ENCODE data around the gene ARHGAP26. TPM values are rescaled to one million over a fixed set of nuclear protein-coding genes. Genes with fewer than 3 reads are reported as not detected.

The ARHGAP26 gene
- total and polyA plus RNA-seq, 2 donors: 15.1 to 16.2 TPM

DNA sequence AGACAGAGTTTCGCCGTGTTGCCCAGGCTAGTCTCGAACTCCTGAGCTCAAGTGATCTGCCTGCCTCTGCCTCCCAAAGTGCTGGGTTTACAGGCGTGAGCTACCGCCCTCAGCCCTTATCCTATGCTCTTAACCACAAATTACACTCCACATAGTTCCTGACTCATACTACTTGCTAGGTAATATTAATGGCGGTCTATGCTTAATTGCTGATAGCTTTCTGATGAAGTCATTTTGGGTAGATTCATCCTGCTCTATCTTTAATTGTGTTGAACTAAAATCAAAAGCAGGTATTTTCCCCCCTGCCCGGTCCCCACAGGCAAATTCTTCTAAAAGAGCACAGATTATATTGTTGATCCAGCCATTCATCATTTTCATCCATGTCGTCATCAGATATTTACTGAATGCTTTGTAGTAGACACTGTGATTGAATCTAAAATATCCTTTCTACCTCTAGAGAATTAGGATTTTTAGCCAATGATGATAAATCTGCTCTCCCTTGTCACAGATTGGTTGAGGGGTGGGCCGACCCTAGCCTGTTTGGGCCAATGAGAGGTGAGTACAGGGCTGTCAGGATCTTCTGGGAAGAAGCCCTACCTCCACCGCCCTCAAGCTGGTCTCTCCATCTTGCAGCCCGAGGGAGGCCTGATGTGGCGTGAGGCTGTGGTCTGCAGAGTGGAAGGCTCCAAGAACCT, 488.5 kb downstream of the ARHGAP26 start:
- H3K9me3 ChIP-seq (ENCODE audit: control insufficient read depth in 2 of 2, insufficient read depth in 1 of 2, low read length in 1 of 2): no peaks in the 10 kb centered on the region
- H3K36me3 ChIP-seq (ENCODE audit: control insufficient read depth in 2 of 2, insufficient read depth in 2 of 2, low read length in 1 of 2): no peaks in the 10 kb centered on the region
- no peak overlapping the region for H3K4me3 ChIP-seq (ENCODE audit: low read length in 2 of 2)
- no peak for DNase-seq (ENCODE audit: low read depth in 6 of 9, low spot score in 9 of 9)
- WGBS: 97% methylated on average over 12 of the region's 12 CpGs
- no peaks in the 10 kb centered on the region for H3K27me3 ChIP-seq (ENCODE audit: control insufficient read depth in 2 of 2, insufficient read depth in 1 of 2, low read length in 1 of 2)
- H3K4me1 ChIP-seq (ENCODE audit: control insufficient read depth in 2 of 2, insufficient read depth in 2 of 2, low read length in 2 of 2): no peaks in the 10 kb centered on the region
- no peak overlapping the region for H3K27ac ChIP-seq (ENCODE audit: low read depth in 1 of 2, low read length in 1 of 2)

DNA sequence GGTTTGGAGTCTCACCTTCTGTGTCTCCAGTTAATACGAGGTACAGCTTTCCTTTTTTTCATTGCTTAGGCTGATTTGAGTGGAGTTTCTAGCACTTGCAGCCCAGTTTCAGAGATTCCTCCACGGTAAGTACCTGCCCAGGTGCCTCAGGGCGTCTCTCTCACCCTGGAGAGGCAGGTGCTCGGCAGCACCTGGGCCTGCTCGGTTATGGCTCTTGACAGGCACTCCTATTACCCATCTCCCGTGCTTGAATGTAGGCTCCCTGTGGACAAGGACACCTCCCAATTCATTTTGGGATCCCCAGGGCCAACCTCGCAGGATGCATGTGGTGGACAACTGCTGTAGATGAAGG, 489.1 kb downstream of the ARHGAP26 start:
- no peak overlapping the region for H3K4me3 ChIP-seq (ENCODE audit: low read length in 2 of 2)
- no peak for DNase-seq (ENCODE audit: low read depth in 6 of 9, low spot score in 9 of 9)
- 97% methylated on average over 7 of the region's 7 CpGs for WGBS
- H3K36me3 ChIP-seq (ENCODE audit: control insufficient read depth in 2 of 2, insufficient read depth in 2 of 2, low read length in 1 of 2): no peaks in the 10 kb centered on the region
- H3K27me3 ChIP-seq (ENCODE audit: control insufficient read depth in 2 of 2, insufficient read depth in 1 of 2, low read length in 1 of 2): no peaks in the 10 kb centered on the region
- H3K4me1 ChIP-seq (ENCODE audit: control insufficient read depth in 2 of 2, insufficient read depth in 2 of 2, low read length in 2 of 2): no peaks in the 10 kb centered on the region
- H3K27ac ChIP-seq (ENCODE audit: low read depth in 1 of 2, low read length in 1 of 2): no peak overlapping the region
- no peaks in the 10 kb centered on the region for H3K9me3 ChIP-seq (ENCODE audit: control insufficient read depth in 2 of 2, insufficient read depth in 1 of 2, low read length in 1 of 2)

DNA sequence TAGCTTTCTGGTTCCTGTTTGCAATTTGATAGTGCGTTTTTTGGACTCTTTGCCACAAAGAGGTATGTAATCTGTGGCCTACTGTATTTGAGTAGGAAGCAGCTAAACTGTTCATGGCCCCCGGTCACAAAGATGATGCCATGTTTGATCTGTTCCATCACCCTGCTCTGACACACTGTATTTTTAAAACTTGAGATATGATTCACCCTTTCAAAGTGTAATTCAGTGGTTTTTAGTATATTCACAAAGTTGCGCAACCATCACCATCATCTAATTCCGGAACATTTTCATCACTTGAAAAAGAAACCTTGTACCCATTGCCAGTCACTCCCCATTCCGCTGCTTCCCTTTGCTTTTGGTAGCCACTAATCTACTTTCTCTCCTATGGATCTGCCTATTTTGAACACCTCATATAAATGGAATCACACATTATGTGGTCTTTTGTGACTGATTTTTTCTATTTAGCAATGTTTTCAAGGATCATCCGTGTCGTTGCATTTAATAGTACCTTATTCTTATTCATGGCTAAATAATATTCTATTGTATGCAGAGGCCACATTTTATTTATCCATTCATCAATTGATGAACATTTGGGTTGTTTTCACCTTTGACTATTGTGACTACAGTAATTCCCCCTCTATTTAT, 491.7 kb downstream of the ARHGAP26 start:
- H3K4me1 ChIP-seq (ENCODE audit: control insufficient read depth in 2 of 2, insufficient read depth in 2 of 2, low read length in 2 of 2): no peaks in the 10 kb centered on the region
- no peak for DNase-seq (ENCODE audit: low read depth in 6 of 9, low spot score in 9 of 9)
- no peak overlapping the region for H3K4me3 ChIP-seq (ENCODE audit: low read length in 2 of 2)
- no peaks in the 10 kb centered on the region for H3K27me3 ChIP-seq (ENCODE audit: control insufficient read depth in 2 of 2, insufficient read depth in 1 of 2, low read length in 1 of 2)
- no peaks in the 10 kb centered on the region for H3K36me3 ChIP-seq (ENCODE audit: control insufficient read depth in 2 of 2, insufficient read depth in 2 of 2, low read length in 1 of 2)
- no peaks in the 10 kb centered on the region for H3K9me3 ChIP-seq (ENCODE audit: control insufficient read depth in 2 of 2, insufficient read depth in 1 of 2, low read length in 1 of 2)
- 99% methylated on average over 7 of the region's 7 CpGs for WGBS
- H3K27ac ChIP-seq (ENCODE audit: low read depth in 1 of 2, low read length in 1 of 2): no peak overlapping the region

DNA sequence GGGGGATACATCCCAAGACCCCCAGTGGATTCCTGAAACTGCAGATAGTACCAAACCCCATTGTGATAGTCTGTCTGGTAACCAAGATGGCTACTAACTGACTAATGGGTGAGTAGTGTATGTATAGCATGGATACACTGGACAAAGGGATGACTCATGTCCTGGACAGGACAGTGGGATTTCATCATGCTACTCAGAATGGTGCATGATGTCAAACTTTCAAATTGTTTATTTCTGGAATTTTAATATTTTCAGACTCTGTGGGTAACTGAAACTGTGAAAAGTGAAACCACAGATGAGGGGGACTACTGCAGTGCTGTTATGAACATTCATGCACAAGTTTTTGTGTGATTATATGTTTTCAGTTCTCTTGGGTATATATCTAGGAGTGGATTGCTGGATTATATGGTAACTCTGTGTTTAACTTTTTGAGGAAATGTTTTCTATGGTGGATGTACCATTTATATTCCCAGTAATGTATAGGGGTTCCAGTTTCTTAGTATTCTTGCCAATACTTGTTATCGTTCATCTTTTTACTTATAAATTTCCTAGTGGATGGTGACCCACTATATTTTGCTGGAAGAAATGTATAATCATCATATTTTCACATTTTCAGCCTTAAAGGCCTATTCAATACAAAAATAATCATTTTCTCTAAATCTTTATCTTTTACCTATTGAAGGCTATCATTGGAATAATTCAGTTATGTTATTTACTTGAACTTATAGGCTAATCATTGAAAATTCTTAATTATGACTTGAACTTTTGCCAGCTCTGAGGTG, 492.4 kb downstream of the ARHGAP26 start:
- Histone ChIP-seq H3K4me3 (ENCODE audit: low read length in 2 of 2) (no peak overlapping the region), H3K36me3 (ENCODE audit: control insufficient read depth in 2 of 2, insufficient read depth in 2 of 2, low read length in 1 of 2) (no peaks in the 10 kb centered on the region), H3K27ac (ENCODE audit: low read depth in 1 of 2, low read length in 1 of 2) (no peak overlapping the region), H3K4me1 (ENCODE audit: control insufficient read depth in 2 of 2, insufficient read depth in 2 of 2, low read length in 2 of 2) (no peaks in the 10 kb centered on the region), H3K9me3 (ENCODE audit: control insufficient read depth in 2 of 2, insufficient read depth in 1 of 2, low read length in 1 of 2) (no peaks in the 10 kb centered on the region), H3K27me3 (ENCODE audit: control insufficient read depth in 2 of 2, insufficient read depth in 1 of 2, low read length in 1 of 2) (no peaks in the 10 kb centered on the region)
- WGBS: 99% methylated on average over 1 of the region's 1 CpG
- DNase-seq (ENCODE audit: low read depth in 6 of 9, low spot score in 9 of 9): no peak

DNA sequence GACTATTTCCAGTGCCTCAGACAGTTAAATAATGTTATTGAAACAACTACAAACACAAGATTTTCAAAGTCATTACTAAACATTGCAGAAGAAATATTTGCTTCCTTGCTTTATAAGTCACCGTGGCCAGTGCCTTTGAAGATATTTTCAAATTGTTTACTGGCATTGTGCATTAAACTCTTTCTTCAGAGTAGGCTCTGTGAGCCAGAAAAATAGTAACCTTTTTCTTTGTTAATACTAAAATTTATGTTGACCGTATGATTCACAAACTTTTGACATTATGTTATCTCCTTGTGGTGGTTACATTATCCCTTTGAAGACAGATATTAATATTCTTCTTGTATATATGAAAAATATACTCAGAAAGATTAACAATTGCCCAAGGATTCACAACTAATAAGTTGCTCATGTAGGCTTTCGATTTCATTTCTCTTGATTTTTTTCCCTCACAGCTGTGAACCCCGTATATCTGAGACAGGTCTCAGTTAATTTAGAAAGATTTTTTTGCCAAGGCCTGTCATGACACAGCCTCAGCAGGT, 493.2 kb downstream of the ARHGAP26 start:
- Histone ChIP-seq H3K4me1 (ENCODE audit: control insufficient read depth in 2 of 2, insufficient read depth in 2 of 2, low read length in 2 of 2) (no peaks in the 10 kb centered on the region), H3K27me3 (ENCODE audit: control insufficient read depth in 2 of 2, insufficient read depth in 1 of 2, low read length in 1 of 2) (no peaks in the 10 kb centered on the region), H3K27ac (ENCODE audit: low read depth in 1 of 2, low read length in 1 of 2) (no peak overlapping the region), H3K36me3 (ENCODE audit: control insufficient read depth in 2 of 2, insufficient read depth in 2 of 2, low read length in 1 of 2) (no peaks in the 10 kb centered on the region), H3K4me3 (ENCODE audit: low read length in 2 of 2) (no peak overlapping the region), H3K9me3 (ENCODE audit: control insufficient read depth in 2 of 2, insufficient read depth in 1 of 2, low read length in 1 of 2) (no peaks in the 10 kb centered on the region)
- DNase-seq (ENCODE audit: low read depth in 6 of 9, low spot score in 9 of 9): no peak
- 98% methylated on average over 4 of the region's 4 CpGs for WGBS

DNA sequence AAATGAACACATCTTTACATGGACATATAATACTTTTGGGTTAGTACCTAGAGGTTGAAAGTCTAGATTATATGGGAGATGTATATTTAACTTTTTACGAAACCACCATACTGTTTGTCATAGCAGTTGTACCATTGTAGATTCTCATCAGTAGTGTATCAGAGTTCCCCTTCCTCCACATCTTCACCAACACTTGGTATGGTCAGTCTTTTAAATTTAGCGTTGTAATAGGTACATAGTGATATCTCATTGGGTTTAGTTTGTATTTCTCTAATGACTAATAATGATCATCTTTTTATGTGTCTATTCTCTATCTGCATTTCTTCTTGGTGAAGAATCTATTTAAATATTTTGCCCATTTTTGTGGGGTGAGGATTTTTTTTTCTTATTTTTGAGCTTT, 495.8 kb downstream of the ARHGAP26 start:
- WGBS: over 99% methylated on average over 2 of the region's 2 CpGs
- H3K9me3 ChIP-seq (ENCODE audit: control insufficient read depth in 2 of 2, insufficient read depth in 1 of 2, low read length in 1 of 2): no peaks in the 10 kb centered on the region

DNA sequence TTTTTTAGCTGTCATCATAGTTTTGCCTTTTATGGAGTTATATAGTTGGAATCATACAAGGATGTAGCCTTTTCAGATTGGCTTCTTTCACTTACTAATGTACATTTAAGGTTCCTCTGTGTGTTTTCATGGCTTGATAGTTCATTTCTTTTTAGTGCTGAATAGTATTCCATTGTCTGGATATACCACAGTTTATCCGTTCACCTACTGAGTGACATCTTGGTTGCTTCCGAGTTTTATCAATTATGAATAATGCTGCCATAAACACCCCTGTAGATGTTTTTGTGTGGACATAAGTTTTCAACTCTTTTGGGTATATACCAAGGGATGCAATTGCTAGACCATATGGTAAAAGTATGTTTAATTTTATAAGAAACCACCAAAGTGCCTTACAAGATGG, 497.0 kb downstream of the ARHGAP26 start:
- Histone ChIP-seq H3K36me3 (ENCODE audit: control insufficient read depth in 2 of 2, insufficient read depth in 2 of 2, low read length in 1 of 2) (no peaks in the 10 kb centered on the region), H3K4me3 (ENCODE audit: low read length in 2 of 2) (no peak overlapping the region), H3K4me1 (ENCODE audit: control insufficient read depth in 2 of 2, insufficient read depth in 2 of 2, low read length in 2 of 2) (no peaks in the 10 kb centered on the region), H3K9me3 (ENCODE audit: control insufficient read depth in 2 of 2, insufficient read depth in 1 of 2, low read length in 1 of 2) (no peaks in the 10 kb centered on the region), H3K27me3 (ENCODE audit: control insufficient read depth in 2 of 2, insufficient read depth in 1 of 2, low read length in 1 of 2) (no peaks in the 10 kb centered on the region), H3K27ac (ENCODE audit: low read depth in 1 of 2, low read length in 1 of 2) (no peak overlapping the region)
- WGBS: 99% methylated on average over 2 of the region's 2 CpGs
- DNase-seq (ENCODE audit: low read depth in 6 of 9, low spot score in 9 of 9): no peak

More for the DNA sequence above, 495.8 kb downstream of the ARHGAP26 start:
- no peaks in the 10 kb centered on the region for H3K27me3 ChIP-seq (ENCODE audit: control insufficient read depth in 2 of 2, insufficient read depth in 1 of 2, low read length in 1 of 2)
- no peaks in the 10 kb centered on the region for H3K36me3 ChIP-seq (ENCODE audit: control insufficient read depth in 2 of 2, insufficient read depth in 2 of 2, low read length in 1 of 2)
- H3K4me1 ChIP-seq (ENCODE audit: control insufficient read depth in 2 of 2, insufficient read depth in 2 of 2, low read length in 2 of 2): no peaks in the 10 kb centered on the region
- H3K27ac ChIP-seq (ENCODE audit: low read depth in 1 of 2, low read length in 1 of 2): no peak overlapping the region
- H3K4me3 ChIP-seq (ENCODE audit: low read length in 2 of 2): no peak overlapping the region
- DNase-seq (ENCODE audit: low read depth in 6 of 9, low spot score in 9 of 9): no peak

DNA sequence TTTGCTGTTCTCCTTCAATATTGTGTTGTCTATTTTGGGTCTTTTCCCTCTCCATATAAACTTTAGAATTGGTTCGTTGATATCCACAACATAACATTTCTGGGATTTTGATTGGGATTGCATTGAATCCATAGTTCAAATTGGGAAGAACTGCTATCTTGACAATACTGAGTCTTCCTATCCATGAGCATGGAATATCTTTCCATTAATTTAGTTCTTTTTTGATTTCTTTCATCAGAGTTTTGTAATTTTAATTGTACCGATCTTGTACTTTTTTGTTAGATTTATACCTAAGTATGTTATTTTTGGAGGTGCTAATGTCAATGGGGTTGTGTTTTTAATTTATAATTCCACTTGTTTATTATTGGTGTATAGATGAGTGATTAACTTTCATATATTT, 498.2 kb downstream of the ARHGAP26 start:
- Histone ChIP-seq H3K36me3 (ENCODE audit: control insufficient read depth in 2 of 2, insufficient read depth in 2 of 2, low read length in 1 of 2) (no peaks in the 10 kb centered on the region), H3K27ac (ENCODE audit: low read depth in 1 of 2, low read length in 1 of 2) (no peak overlapping the region), H3K4me1 (ENCODE audit: control insufficient read depth in 2 of 2, insufficient read depth in 2 of 2, low read length in 2 of 2) (no peaks in the 10 kb centered on the region), H3K9me3 (ENCODE audit: control insufficient read depth in 2 of 2, insufficient read depth in 1 of 2, low read length in 1 of 2) (no peaks in the 10 kb centered on the region), H3K27me3 (ENCODE audit: control insufficient read depth in 2 of 2, insufficient read depth in 1 of 2, low read length in 1 of 2) (no peaks in the 10 kb centered on the region), H3K4me3 (ENCODE audit: low read length in 2 of 2) (no peak overlapping the region)
- DNase-seq (ENCODE audit: low read depth in 6 of 9, low spot score in 9 of 9): no peak
- WGBS: 98% methylated on average over 2 of the region's 2 CpGs

DNA sequence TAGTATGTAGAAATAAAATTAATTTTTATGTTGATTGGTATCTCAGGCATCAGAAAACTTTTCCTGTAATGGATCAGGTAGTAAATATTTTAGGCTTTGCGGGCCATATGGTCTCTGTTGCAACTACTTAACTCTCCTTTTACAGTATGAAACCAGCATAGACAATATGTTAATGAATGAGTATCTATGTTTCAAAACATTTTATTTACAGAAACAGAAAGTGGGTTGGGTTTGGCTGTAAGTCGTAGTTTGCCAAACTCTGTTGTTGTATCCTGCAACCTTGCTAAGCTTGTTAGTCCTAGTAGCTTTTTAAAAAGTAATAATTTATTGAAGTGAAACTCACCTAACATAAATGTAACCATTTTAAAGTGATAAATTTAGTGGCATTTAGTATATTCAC, 501.3 kb downstream of the ARHGAP26 start:
- no peaks in the 10 kb centered on the region for H3K27me3 ChIP-seq (ENCODE audit: control insufficient read depth in 2 of 2, insufficient read depth in 1 of 2, low read length in 1 of 2)
- H3K27ac ChIP-seq (ENCODE audit: low read depth in 1 of 2, low read length in 1 of 2): no peak overlapping the region
- no peaks in the 10 kb centered on the region for H3K36me3 ChIP-seq (ENCODE audit: control insufficient read depth in 2 of 2, insufficient read depth in 2 of 2, low read length in 1 of 2)
- 99% methylated on average over 2 of the region's 2 CpGs for WGBS
- no peak overlapping the region for H3K4me3 ChIP-seq (ENCODE audit: low read length in 2 of 2)
- peaks cover 2 to 3% of the 10 kb centered on the region in 2 donors for H3K4me1 ChIP-seq (ENCODE audit: control insufficient read depth in 2 of 2, insufficient read depth in 2 of 2, low read length in 2 of 2)
- DNase-seq (ENCODE audit: low read depth in 6 of 9, low spot score in 9 of 9): no peak
- no peaks in the 10 kb centered on the region for H3K9me3 ChIP-seq (ENCODE audit: control insufficient read depth in 2 of 2, insufficient read depth in 1 of 2, low read length in 1 of 2)
